GM12878 (cell line): ENCODE measurements around the gene IFRD2. TPM values are rescaled to one million over a fixed set of nuclear protein-coding genes. Genes with fewer than 3 reads are reported as not detected.

Source experiments
- PML ChIP-seq: IDR thresholded peaks from 2 replicates; pipeline ENCODE4 v1.6.1; 2012; ENCODE audit warnings: low read length, inconsistent platforms
- POLR2AphosphoS2 ChIP-seq: IDR thresholded peaks from 2 replicates; pipeline ENCODE4 v1.6.1; 2011; ENCODE audit warnings: low read depth, mild to moderate bottlenecking, low read length, improper control_type of control experiment, moderate library complexity
- TCF12 ChIP-seq: IDR thresholded peaks from 2 replicates; pipeline ENCODE4 v1.6.1; 2011; ENCODE audit warnings: low read depth, mild to moderate bottlenecking, low read length
- polyA plus RNA-seq, 11 experiments: library from polyadenylated mRNA; depleted of rRNA in 4 of 11; unstranded in 6 of 11; stranded (reverse) in 5 of 11; fragments of >200 nt; fragmentation: Nextera tagmentation in 4 of 11; fragmentation: Illumina TruSeq in 1 of 11; extraction: Ambion mirVana in 4 of 11; extraction: Trizol in 1 of 11; gene quantifications; 1 replicate in 1 of 11; 2 replicates in 10 of 11; pipeline versions ENCODE4 v1.2.1 to v1.2.3, GENCODE V29; 2011 to 2016; ENCODE audit warnings: inconsistent platforms in 2 of 11, missing spikeins in 2 of 11, low read depth in 1 of 11
- total RNA-seq, 4 experiments: library from RNA; depleted of rRNA in 3 of 4; stranded (reverse); fragments of >200 nt in 3 of 4; fragmentation: Illumina TruSeq in 1 of 4; extraction: Trizol in 1 of 4; gene quantifications; 2 replicates each; pipeline versions ENCODE4 v1.2.1 to v1.2.3, GENCODE V29; 2013 to 2021
- TF ChIP-seq, protein P1 (sequence below): fragments of 450-650 bp; IDR thresholded peaks from 2 replicates; pipeline ENCODE4 v1.6.1; 2017; ENCODE audit warnings: mild to moderate bottlenecking, moderate library complexity
- TF ChIP-seq, protein P2 (sequence below): fragments of 450-650 bp; IDR thresholded peaks from 2 replicates; pipeline ENCODE4 v1.6.1; 2017; ENCODE audit warnings: borderline replicate concordance
- TF ChIP-seq, protein P3 (sequence below): fragments of 450-650 bp; IDR thresholded peaks from 2 replicates; pipeline ENCODE4 v1.6.1; 2016; ENCODE audit warnings: mild to moderate bottlenecking

The IFRD2 gene
- total and polyA plus RNA-seq, 10 of the 15 experiments (the other 5 are each of a cell fraction or from before 2014, with no cell fraction given), result 19.1 to 153 (median 80.3) TPM

DNA sequence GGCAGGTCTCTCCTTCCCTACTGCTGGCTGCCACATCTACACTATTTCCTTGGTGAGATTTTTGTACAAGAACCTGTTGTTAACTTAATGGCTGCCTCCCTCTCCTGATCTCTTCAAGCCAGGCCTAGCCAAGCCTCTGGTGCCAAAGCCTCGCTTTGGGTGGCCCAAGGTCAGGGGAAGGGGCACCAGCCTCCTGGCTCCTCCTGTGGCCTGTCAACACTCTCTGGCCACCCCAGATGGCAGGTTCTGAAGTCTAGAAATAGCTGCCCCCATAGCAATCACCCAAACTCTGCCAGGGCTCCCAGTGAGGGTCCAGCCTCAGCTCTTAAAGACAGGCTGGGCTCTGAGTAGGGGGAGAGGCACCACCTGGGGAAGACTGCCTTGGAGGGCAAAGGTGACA is 5.0 kb downstream of the IFRD2 start (continued):
- TF ChIP-seq, protein P1, sequence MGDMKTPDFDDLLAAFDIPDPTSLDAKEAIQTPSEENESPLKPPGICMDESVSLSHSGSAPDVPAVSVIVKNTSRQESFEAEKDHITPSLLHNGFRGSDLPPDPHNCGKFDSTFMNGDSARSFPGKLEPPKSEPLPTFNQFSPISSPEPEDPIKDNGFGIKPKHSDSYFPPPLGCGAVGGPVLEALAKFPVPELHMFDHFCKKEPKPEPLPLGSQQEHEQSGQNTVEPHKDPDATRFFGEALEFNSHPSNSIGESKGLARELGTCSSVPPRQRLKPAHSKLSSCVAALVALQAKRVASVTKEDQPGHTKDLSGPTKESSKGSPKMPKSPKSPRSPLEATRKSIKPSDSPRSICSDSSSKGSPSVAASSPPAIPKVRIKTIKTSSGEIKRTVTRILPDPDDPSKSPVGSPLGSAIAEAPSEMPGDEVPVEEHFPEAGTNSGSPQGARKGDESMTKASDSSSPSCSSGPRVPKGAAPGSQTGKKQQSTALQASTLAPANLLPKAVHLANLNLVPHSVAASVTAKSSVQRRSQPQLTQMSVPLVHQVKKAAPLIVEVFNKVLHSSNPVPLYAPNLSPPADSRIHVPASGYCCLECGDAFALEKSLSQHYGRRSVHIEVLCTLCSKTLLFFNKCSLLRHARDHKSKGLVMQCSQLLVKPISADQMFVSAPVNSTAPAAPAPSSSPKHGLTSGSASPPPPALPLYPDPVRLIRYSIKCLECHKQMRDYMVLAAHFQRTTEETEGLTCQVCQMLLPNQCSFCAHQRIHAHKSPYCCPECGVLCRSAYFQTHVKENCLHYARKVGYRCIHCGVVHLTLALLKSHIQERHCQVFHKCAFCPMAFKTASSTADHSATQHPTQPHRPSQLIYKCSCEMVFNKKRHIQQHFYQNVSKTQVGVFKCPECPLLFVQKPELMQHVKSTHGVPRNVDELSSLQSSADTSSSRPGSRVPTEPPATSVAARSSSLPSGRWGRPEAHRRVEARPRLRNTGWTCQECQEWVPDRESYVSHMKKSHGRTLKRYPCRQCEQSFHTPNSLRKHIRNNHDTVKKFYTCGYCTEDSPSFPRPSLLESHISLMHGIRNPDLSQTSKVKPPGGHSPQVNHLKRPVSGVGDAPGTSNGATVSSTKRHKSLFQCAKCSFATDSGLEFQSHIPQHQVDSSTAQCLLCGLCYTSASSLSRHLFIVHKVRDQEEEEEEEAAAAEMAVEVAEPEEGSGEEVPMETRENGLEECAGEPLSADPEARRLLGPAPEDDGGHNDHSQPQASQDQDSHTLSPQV, result no peak
- TF ChIP-seq POLR2AphosphoS2 (no peak), TCF12 (no peak), PML (no peak)
- TF ChIP-seq, protein P2, sequence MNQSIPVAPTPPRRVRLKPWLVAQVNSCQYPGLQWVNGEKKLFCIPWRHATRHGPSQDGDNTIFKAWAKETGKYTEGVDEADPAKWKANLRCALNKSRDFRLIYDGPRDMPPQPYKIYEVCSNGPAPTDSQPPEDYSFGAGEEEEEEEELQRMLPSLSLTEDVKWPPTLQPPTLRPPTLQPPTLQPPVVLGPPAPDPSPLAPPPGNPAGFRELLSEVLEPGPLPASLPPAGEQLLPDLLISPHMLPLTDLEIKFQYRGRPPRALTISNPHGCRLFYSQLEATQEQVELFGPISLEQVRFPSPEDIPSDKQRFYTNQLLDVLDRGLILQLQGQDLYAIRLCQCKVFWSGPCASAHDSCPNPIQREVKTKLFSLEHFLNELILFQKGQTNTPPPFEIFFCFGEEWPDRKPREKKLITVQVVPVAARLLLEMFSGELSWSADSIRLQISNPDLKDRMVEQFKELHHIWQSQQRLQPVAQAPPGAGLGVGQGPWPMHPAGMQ, result no peak
- TF ChIP-seq, protein P3, sequence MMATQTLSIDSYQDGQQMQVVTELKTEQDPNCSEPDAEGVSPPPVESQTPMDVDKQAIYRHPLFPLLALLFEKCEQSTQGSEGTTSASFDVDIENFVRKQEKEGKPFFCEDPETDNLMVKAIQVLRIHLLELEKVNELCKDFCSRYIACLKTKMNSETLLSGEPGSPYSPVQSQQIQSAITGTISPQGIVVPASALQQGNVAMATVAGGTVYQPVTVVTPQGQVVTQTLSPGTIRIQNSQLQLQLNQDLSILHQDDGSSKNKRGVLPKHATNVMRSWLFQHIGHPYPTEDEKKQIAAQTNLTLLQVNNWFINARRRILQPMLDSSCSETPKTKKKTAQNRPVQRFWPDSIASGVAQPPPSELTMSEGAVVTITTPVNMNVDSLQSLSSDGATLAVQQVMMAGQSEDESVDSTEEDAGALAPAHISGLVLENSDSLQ, result no peak
